WTC11 (cell line): Measurements from ENCODE around the gene SLC6A16. TPM values are rescaled to one million over a fixed set of nuclear protein-coding genes. Genes with fewer than 3 reads are reported as not detected.

ENCODE experiments used
- ATAC-seq: fragments of 200-7000 bp; cut with Tn5 transposase; 2 replicates; pipeline ENCODE4 v1.10.0; 2021; ENCODE audit warnings: mild to moderate bottlenecking, moderate library complexity
- CTCF ChIA-PET: fragments of 300-600 bp; sonication (Branson Sonifier 250); formaldehyde crosslinking; loops from one replicate; lab custom pipeline; 2021; ENCODE audit warnings: antibody characterized with exemption; lab: Charles Lee
- POLR2A ChIA-PET: fragments of 350-600 bp; sonication (Branson Sonifier 250); formaldehyde crosslinking; loops from one replicate; lab custom pipeline; 2021; ENCODE audit warnings: antibody characterized with exemption; lab: Charles Lee
- DNase-seq: peaks from one replicate; pipeline ENCODE4 v3.0.0; 2021; ENCODE audit warnings: low spot score
- H3K27ac Mint-ChIP-seq: 2 replicates; pipeline ENCODE4 v1.8.0; 2021; ENCODE audit warnings: mixed read lengths
- H3K27me3 Mint-ChIP-seq: 2 replicates; pipeline ENCODE4 v1.8.0; 2021; ENCODE audit warnings: low read depth, mild to moderate bottlenecking, moderate library complexity, mixed read lengths
- H3K36me3 Mint-ChIP-seq: 2 replicates; pipeline ENCODE4 v1.8.0; 2021; ENCODE audit warnings: mixed read lengths
- H3K4me1 Mint-ChIP-seq: 2 replicates; pipeline ENCODE4 v1.8.0; 2022; ENCODE audit warnings: mixed read lengths
- H3K4me3 Mint-ChIP-seq: 2 replicates; pipeline ENCODE4 v1.8.0; 2021; ENCODE audit warnings: mild to moderate bottlenecking, moderate library complexity, mixed read lengths
- H3K9me3 Mint-ChIP-seq: 2 replicates; pipeline ENCODE4 v1.8.0; 2021; ENCODE audit warnings: mixed read lengths
- CDX4 ChIP-seq: fragments of 250-450 bp; sonication (Bioruptor Pico); IDR thresholded peaks from 2 replicates; pipeline ENCODE4 v1.9.0; 2021; ENCODE audit warnings: moderate library complexity, mild to moderate bottlenecking, inconsistent platforms, borderline replicate concordance
- CREB1 ChIP-seq: sonication (generic); formaldehyde crosslinking; IDR thresholded peaks from 2 replicates; pipeline ENCODE4 v1.8.0; 2023; ENCODE audit warnings: mild to moderate bottlenecking, missing genetic modification reagents
- ESRRA ChIP-seq: sonication (generic); formaldehyde crosslinking; IDR thresholded peaks from 2 replicates; pipeline ENCODE4 v1.8.1; 2022; ENCODE audit warnings: mild to moderate bottlenecking, missing genetic modification reagents, borderline replicate concordance
- FOXK1 ChIP-seq: sonication (generic); formaldehyde crosslinking; IDR thresholded peaks from 2 replicates; pipeline ENCODE4 v1.8.0; 2022; ENCODE audit warnings: mild to moderate bottlenecking, moderate library complexity, missing genetic modification reagents
- GTF2I ChIP-seq: fragments of 250-450 bp; sonication (Bioruptor Pico); conservative IDR thresholded peaks from 2 replicates; pipeline ENCODE4 v1.4.0; 2021; ENCODE audit warnings: mild to moderate bottlenecking
- HMGXB4 ChIP-seq: sonication (generic); formaldehyde crosslinking; IDR thresholded peaks from 2 replicates; pipeline ENCODE4 v1.8.1; 2023; ENCODE audit warnings: mild to moderate bottlenecking, moderate library complexity, missing genetic modification reagents
- JAZF1 ChIP-seq: fragments of 250-450 bp; sonication (Bioruptor Pico); IDR thresholded peaks from 2 replicates; pipeline ENCODE4 v1.9.0; 2021; ENCODE audit warnings: moderate library complexity, mild to moderate bottlenecking, inconsistent platforms
- NFE2L1 ChIP-seq: sonication (generic); formaldehyde crosslinking; IDR thresholded peaks from 2 replicates; pipeline ENCODE4 v1.8.1; 2023; ENCODE audit warnings: missing genetic modification reagents
- PREB ChIP-seq: sonication (generic); formaldehyde crosslinking; IDR thresholded peaks from 2 replicates; pipeline ENCODE4 v1.8.1; 2022; ENCODE audit warnings: mild to moderate bottlenecking, missing genetic modification reagents, moderate library complexity, borderline replicate concordance
- PRRX2 ChIP-seq: fragments of 250-450 bp; sonication (Bioruptor Pico); IDR thresholded peaks from 2 replicates; pipeline ENCODE4 v1.8.0; 2021; ENCODE audit warnings: mild to moderate bottlenecking
- SOX15 ChIP-seq: fragments of 250-450 bp; sonication (Bioruptor Pico); IDR thresholded peaks from 2 replicates; pipeline ENCODE4 v1.9.0; 2021; ENCODE audit warnings: mild to moderate bottlenecking
- SP1 ChIP-seq: sonication (generic); formaldehyde crosslinking; conservative IDR thresholded peaks from 2 replicates; pipeline ENCODE4 v1.8.1; 2022; ENCODE audit warnings: missing genetic modification reagents
- STAT6 ChIP-seq: sonication (generic); formaldehyde crosslinking; conservative IDR thresholded peaks from 2 replicates; pipeline ENCODE4 v1.8.1; 2023; ENCODE audit warnings: mild to moderate bottlenecking, low read depth, missing genetic modification reagents, moderate library complexity
- ZBTB21 ChIP-seq: sonication (generic); formaldehyde crosslinking; IDR thresholded peaks from 2 replicates; pipeline ENCODE4 v1.8.1; 2023; ENCODE audit warnings: mild to moderate bottlenecking, missing genetic modification reagents, borderline replicate concordance
- ZNF121 ChIP-seq: sonication (generic); formaldehyde crosslinking; IDR thresholded peaks from 2 replicates; pipeline ENCODE4 v1.8.0; 2023; ENCODE audit warnings: missing genetic modification reagents
- ZNF416 ChIP-seq: fragments of 250-450 bp; sonication (Bioruptor Pico); IDR thresholded peaks from 2 replicates; pipeline ENCODE4 v1.9.0; 2021; ENCODE audit warnings: mild to moderate bottlenecking, inconsistent platforms
- ZNF423 ChIP-seq: fragments of 250-450 bp; sonication (Bioruptor Pico); IDR thresholded peaks from 2 replicates; pipeline ENCODE4 v2.1.2; 2022; ENCODE audit warnings: mild to moderate bottlenecking, moderate library complexity
- ZNF425 ChIP-seq: fragments of 250-450 bp; sonication (Bioruptor Pico); conservative IDR thresholded peaks from 2 replicates; pipeline ENCODE4 v1.9.0; 2021; ENCODE audit warnings: mild to moderate bottlenecking
- ZNF671 ChIP-seq: fragments of 250-450 bp; sonication (Bioruptor Pico); IDR thresholded peaks from 2 replicates; pipeline ENCODE4 v1.8.0; 2021; ENCODE audit warnings: mild to moderate bottlenecking
- total RNA-seq: library from RNA; stranded (reverse); gene quantifications from 3 replicates; pipeline ENCODE4 v1.2.3, GENCODE V29; 2021
- TF ChIP-seq, protein P1 (sequence below): sonication (generic); formaldehyde crosslinking; IDR thresholded peaks from 2 replicates; pipeline ENCODE4 v1.8.0; 2023; ENCODE audit warnings: missing genetic modification reagents, mild to moderate bottlenecking, borderline replicate concordance
- TF ChIP-seq, protein P2 (sequence below): sonication (generic); formaldehyde crosslinking; IDR thresholded peaks from 2 replicates; pipeline ENCODE4 v1.8.1; 2023; ENCODE audit warnings: mild to moderate bottlenecking, missing genetic modification reagents

The SLC6A16 gene
- total RNA-seq, 1 experiment from 2014 or later: 1.5 TPM

GRCh38 chr19:49282184-49282583 is 42.8 kb downstream of the SLC6A16 start (continued):
- TF ChIP-seq CDX4 (CRISPR knock-in tag) (no peak), ZNF671 (CRISPR knock-in tag) (no peak), CREB1 (CRISPR knock-in tag) (no peak), GTF2I (CRISPR knock-in tag) (no peak)
- TF ChIP-seq, protein P1, sequence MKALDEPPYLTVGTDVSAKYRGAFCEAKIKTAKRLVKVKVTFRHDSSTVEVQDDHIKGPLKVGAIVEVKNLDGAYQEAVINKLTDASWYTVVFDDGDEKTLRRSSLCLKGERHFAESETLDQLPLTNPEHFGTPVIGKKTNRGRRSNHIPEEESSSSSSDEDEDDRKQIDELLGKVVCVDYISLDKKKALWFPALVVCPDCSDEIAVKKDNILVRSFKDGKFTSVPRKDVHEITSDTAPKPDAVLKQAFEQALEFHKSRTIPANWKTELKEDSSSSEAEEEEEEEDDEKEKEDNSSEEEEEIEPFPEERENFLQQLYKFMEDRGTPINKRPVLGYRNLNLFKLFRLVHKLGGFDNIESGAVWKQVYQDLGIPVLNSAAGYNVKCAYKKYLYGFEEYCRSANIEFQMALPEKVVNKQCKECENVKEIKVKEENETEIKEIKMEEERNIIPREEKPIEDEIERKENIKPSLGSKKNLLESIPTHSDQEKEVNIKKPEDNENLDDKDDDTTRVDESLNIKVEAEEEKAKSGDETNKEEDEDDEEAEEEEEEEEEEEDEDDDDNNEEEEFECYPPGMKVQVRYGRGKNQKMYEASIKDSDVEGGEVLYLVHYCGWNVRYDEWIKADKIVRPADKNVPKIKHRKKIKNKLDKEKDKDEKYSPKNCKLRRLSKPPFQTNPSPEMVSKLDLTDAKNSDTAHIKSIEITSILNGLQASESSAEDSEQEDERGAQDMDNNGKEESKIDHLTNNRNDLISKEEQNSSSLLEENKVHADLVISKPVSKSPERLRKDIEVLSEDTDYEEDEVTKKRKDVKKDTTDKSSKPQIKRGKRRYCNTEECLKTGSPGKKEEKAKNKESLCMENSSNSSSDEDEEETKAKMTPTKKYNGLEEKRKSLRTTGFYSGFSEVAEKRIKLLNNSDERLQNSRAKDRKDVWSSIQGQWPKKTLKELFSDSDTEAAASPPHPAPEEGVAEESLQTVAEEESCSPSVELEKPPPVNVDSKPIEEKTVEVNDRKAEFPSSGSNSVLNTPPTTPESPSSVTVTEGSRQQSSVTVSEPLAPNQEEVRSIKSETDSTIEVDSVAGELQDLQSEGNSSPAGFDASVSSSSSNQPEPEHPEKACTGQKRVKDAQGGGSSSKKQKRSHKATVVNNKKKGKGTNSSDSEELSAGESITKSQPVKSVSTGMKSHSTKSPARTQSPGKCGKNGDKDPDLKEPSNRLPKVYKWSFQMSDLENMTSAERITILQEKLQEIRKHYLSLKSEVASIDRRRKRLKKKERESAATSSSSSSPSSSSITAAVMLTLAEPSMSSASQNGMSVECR: no peak
- TF ChIP-seq, all 79 proteins: peak for 0

- DNase-seq: no peak
- Mint-ChIP-seq H3K4me3 (no peak overlapping the region), H3K9me3 (peaks cover 30% of the 10 kb centered on the region), H3K36me3 (peaks cover 18% of the 10 kb centered on the region), H3K27me3 (peaks cover 17% of the 10 kb centered on the region), H3K4me1 (peaks cover 4% of the 10 kb centered on the region; the same call in 1 of the 2 replicates), H3K27ac (no peak overlapping the region; the same call in 1 of the 2 replicates)
- no peak for ATAC-seq
- no peak for TF ChIP-seq ZNF423
- no peak for TF ChIP-seq ZNF121 (CRISPR knock-in tag)
- no peak for TF ChIP-seq PRRX2 (CRISPR knock-in tag)
- no peak for TF ChIP-seq PREB (CRISPR knock-in tag)
- no peak for TF ChIP-seq ESRRA (CRISPR knock-in tag)
- no peak for TF ChIP-seq ZNF416
- TF ChIP-seq FOXK1: no peak
- TF ChIP-seq GTF2I (CRISPR knock-in tag): no peak
- no peak for TF ChIP-seq ZNF425 (CRISPR knock-in tag)
- TF ChIP-seq ZBTB21 (CRISPR knock-in tag): no peak
- no peak for TF ChIP-seq SOX15 (CRISPR knock-in tag)
- no peak for TF ChIP-seq JAZF1 (CRISPR knock-in tag)
- TF ChIP-seq STAT6: no peak
- no peak for TF ChIP-seq NFE2L1 (CRISPR knock-in tag)
- TF ChIP-seq CDX4 (CRISPR knock-in tag): no peak
- TF ChIP-seq SP1 (CRISPR knock-in tag): no peak
- TF ChIP-seq, protein P2, sequence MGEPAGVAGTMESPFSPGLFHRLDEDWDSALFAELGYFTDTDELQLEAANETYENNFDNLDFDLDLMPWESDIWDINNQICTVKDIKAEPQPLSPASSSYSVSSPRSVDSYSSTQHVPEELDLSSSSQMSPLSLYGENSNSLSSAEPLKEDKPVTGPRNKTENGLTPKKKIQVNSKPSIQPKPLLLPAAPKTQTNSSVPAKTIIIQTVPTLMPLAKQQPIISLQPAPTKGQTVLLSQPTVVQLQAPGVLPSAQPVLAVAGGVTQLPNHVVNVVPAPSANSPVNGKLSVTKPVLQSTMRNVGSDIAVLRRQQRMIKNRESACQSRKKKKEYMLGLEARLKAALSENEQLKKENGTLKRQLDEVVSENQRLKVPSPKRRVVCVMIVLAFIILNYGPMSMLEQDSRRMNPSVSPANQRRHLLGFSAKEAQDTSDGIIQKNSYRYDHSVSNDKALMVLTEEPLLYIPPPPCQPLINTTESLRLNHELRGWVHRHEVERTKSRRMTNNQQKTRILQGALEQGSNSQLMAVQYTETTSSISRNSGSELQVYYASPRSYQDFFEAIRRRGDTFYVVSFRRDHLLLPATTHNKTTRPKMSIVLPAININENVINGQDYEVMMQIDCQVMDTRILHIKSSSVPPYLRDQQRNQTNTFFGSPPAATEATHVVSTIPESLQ (CRISPR knock-in tag): no peak
- TF ChIP-seq HMGXB4 (CRISPR knock-in tag): no peak
- ChIA-PET CTCF (interaction anchor here (0.6 to 1.0 kb wide), 3 partner anchors 46 to 74 kb away, joined by 3 read pairs; no protein-coding TSS in a partner anchor), POLR2A (no interaction called here)
These were observed 52.8 kb downstream of the SLC6A16 start for GRCh38 chr19:49272204-49272603.
